ENCODE measurements around the gene YEATS4. TPM values are rescaled to one million over a fixed set of nuclear protein-coding genes. Genes with fewer than 3 reads are reported as not detected.
"Not testable (repeated sequence)": the region's sequence is repeated elsewhere in the genome, so short reads cannot be mapped to it uniquely, and the experiment has no call there.

Gene YEATS4
- total RNA-seq = 4.5 TPM
- long read RNA-seq, transcript YEATS4-201 (7 exons, 1,434 nt) = major isoform, 15 of 18 reads
- long read RNA-seq, partial matches to known transcripts = 1 of 18 reads
- long read RNA-seq, other reads (novel, unspliced or antisense) = 2 of 18 reads

DNA sequence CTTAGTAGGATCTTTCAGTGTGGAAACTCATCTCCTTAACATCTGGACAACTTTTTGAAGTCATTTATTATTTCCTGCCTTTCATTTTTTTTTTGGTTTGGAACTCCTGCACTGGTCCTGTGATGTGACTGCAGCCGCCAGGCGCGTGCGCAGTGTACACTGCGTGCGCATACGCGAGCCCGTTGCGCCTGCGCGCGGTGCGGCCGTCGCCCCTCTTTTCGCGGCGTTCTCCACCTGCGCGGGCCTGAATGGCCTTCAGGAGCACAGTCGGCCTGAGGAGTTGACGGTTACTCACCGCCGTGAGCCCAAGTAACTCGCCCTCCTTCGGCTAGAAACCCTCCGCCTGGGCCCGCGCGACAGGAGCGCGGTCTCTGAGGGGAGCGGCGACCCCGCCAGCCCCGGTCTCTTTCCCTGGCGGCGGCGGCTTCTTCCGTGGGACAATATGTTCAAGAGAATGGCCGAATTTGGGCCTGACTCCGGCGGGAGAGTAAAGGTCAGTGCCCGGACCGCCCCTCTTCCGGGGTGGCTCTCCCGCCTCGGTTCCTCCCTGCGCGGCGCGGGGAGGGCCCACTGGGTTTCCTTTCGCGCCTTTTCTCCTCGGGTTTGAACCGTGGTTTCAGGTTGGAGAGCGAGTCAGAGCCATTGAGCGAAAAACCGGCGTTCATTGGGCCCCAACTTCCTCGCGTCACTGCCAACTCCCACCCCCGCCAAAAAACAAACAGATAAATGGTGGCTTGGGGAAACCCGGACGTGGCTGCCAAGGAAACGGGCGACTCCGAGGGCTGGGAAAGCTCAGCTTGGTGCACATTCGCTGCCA lies at the start of gene YEATS4:
TSS of gene YEATS4 (plus strand) at position 213 of the 817 bp plus-strand sequence. CDS start at position 443, 230 bp downstream.
- peak; percentile 93 for DNase-seq (ENCODE audit: low spot score)

DNA sequence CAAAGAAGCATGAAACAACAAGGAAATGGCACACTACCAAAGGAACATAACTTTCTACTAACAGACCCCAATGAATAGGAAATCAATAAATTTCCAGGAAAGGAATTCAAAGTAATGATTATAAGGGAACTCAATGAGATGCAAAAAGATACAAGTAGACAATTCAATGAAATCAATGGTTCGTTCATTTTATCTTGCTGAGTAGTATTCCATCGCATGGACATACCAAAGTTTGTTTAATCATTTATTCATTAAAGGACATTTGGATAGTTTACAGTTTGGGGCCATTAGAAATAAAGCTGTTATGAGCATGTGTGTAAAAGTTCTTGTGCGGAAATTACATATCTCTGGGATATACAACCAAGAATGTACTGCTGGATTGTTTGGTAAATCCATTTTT lies 46.3 kb upstream of the YEATS4 start:
- no peak for DNase-seq (ENCODE audit: low spot score)

DNA sequence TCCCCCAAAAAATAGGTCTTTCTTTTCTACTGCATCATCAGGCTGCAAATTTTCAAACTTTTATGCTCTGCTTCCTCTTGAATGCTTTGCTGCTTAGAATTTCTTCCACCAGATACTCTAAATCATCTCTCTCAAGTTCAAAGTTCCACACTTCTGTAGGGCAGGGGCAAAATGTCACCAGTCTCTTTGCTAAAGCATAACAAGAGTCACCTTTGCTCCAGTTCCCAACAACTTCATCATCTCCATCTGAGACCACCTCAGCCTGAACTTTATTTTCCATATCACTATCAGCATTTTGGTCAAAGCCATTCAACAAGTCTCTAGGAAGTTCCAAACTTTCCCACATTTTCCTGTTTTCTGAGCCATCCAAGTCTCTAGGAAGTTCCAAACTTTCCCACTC lies 42.8 kb upstream of the YEATS4 start:
- DNase-seq (ENCODE audit: low spot score) = not testable (repeated sequence)

DNA sequence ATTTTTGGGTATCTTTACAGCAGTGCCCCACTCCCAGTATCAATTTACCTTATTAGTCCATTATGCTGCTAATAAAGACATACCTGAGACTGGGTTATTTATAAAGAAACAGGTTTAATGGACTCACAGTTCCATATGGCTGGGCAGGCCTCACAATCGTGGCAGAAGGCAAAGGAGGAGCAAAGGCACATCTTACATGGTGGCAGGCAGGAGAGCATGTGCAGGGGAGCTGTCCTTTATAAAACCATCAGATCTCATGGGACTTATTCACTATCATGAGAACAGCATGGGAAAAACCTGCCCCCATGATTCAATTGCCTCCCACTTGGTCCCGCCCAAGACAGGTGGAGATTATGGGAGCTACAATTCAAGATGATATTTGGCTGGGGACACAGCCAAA lies 42.3 kb upstream of the YEATS4 start:
- DNase-seq (ENCODE audit: low spot score) = not testable (repeated sequence)

DNA sequence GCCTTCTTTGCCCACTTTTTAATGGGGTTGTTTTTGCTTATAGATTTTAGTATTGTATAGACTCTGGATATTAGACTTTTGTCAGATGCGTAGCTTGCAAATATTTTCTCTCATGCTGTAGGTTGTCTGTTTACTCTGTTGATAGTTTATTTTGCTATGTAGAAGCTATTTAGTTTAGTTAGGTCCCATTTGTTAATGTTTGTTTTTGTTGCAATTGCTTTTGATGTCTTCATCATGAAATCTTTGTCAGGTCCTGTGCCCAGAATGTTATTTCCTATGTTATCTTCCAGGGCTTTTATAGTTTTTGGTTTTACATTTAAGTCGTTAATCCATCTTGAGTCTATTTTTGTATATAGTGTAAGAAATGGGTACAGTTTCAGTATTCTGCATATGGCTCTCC lies 41.3 kb upstream of the YEATS4 start:
- no peak for DNase-seq (ENCODE audit: low spot score)

DNA sequence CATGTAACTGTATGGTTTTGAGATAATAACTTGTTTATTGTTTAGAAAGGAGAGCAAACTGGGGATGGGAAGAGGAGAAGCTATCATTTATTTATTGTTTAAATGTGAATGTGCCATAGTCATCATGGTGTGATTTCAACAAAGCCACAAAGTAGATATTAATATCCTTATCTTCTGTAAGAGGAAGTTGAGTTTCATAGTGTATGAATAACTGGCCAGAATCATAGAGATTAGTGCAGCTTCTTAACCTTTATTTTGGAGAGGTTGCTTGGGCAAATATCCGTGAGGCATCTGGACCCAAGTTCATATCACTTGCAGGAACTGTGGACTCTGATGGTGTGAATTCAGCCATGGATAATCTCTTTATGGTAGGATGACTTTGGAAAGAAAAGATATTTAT lies 38.2 kb upstream of the YEATS4 start:
- DNase-seq (ENCODE audit: low spot score) = no peak

DNA sequence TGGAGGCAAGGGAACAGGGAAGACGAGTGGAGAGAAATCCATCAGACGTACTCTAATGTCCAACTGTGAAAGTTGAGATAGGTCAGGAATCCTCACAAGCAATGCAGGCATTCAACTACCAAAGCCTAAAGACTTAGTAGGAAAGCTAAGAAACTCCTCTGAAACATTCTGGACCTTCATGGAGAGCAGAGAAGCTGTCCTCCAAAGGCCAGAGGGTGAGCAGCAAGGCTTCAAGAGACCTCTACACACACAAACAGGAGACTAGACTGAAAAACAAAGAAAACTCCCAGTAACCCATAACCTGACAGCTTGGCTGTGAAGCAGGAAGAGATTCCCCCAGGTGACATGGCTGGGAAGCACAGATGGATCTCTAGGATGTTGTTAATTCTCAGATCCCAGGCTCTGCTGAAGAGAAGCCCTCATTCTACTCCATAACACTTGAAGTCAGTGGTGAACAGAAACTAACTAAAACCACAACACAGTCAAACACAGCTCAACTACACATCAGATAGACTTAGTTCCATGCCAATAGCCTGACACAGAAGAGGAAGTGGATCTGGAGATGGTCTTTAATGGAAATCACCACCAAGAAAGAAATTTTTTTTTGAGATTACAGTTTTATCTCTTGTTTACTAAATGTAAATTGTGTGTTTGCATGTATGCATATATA lies 34.6 kb upstream of the YEATS4 start:
- no peak for DNase-seq (ENCODE audit: low spot score)

DNA sequence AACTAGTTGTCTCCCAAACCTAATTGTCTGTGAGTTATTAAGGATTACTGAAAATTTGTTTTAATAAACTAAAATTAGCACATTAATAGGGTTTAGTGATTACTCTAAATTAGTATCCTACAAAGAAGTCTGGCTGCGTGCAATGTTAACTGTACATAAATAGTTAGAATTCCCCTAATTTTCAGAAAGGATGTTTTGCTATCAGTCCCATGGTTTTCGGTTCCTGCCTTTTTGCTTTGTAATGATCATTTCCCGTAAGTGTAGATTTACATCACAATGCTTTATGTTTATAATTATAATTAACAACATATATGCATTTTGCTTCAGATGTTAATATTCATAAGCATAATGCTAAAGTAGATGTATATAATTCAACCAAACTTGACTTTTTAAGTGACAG lies 31.1 kb upstream of the YEATS4 start:
- no peak for DNase-seq (ENCODE audit: low spot score)

DNA sequence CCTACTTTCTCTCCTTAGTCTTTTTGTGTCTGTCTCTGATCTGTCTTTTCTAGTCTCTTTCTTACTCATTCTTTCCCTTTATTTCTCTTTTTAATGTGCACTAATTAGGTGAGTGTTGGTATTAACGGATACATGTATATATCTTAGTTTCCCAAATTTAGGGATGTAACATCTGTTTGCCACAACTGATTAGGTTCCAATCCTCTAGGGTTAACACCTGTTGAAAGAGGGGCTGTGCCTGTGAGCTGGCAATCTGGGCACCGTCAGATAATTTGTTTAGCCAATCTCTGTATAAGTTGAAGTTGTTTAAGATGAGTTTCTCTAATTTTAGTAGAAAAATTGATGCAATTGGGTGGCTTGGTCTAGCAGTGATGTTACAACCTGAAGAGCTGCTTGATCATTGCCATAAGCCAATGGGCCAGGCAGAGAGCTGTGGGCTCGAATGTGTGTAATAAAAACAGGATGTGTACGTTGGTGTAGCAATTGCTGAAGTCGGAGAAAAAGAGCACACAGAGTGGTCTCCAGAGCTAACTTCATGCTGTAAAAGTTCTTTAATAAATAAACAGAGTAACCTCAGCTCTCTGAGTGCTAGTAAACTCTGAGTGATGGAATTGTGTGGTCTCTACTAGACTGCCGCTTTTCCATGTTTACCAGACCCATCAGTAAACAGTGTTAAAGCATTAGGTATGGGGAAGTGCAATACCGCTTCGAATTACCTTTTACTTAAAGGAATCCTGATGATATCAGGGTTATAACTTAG lies 29.7 kb upstream of the YEATS4 start:
- DNase-seq (ENCODE audit: low spot score) = no peak

DNA sequence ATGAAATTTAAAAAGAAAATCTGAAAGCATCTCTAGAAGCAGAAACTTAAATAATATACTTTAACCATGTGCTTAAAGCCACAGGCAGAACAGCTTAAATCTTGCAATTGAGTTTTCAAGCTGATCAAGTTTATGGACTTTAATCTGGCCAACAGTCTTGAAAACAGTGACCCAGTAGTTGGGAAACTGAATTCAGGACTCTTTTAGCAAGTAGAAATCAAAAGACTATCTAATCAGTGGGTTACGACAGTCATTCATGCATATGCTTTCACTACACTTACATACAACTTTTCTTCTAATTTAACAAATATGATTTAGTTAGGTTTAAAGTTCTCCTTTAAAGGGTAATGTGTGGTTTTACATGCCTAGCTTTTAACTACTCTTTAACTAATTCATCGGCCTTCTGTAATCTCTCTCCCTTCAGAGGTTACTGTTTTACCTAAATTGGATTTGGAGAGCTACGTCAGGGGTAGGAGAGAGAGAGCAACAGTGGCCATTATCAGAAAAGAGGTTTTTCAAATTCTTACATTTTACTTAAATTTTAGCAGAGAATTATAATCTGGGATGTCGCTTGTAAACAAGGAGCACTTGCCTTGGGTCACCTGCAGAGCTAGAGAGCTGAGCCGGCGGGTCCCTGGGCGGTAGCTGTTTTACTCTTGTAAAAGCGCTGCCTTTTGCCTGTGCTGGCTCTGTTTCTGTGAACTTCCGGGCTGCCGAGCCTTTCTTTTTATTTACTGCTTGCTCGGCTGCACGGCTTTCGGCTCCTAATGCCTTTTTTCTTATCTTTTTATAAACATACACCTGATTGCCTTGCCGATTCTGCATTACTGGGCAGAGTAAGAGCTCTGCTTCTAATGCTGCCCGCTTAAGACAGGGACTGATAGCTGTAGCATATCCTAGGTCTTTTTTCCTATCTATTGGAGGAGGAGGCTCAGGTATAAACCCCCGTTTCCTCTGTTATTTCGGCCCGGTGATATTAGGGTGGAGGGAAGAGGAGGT lies 28.8 kb upstream of the YEATS4 start:
- DNase-seq (ENCODE audit: low spot score) = no peak

DNA sequence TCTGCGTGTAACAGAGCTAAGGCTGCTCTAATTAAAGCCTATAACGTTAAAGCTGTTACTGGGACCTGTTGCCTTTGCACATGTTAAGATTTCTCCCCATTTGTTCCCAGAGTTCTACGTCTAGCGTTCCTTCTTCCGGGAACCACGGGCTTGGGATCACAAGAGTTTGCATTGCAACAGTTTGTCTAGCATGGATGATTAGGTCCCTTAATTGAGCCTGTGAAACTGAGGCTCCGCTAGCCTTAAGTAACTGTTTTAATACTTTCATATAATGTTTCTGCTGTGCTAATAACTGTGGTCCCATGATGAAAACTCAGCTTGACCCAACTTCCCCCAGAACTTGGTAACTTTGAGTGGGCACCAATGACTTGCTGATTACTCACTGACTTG lies 28.0 kb upstream of the YEATS4 start:
- DNase-seq (ENCODE audit: low spot score) = no peak

DNA sequence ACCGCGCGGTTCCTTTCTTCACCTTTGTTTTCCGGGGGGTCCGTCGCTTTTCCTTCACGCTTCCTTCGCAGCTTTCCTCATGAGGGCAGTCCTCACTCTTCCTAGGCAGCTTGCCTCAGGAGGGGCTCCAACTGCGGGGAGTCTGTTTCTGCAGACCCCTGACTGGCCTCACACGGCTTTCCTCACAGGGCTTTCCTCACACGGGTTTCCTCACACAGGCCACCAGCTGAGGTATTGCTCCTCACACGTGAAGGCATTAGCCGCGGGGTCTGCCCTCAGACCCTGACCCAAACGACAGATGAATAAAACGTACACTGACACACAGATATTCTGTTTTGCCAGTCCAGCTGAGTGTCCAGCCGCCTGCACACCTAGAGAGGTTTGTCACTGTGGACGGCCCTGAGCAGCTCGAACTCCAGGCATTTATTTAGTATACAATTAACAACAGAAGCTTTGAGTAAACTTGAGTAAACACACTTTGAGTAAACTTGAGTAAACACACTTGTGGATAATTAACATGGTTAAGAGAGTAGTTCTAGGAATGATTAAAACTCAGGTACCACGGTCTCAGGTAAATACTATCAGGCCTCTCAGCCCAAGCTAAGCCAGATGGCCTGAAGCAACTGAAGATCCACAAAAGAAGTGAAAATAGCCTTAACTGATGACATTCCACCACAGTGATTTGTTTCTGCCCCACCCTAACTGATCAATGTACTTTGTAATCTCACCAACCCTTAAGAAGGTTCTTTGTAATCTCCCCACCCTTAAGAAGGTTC lies 27.4 kb upstream of the YEATS4 start:
- no peak for DNase-seq (ENCODE audit: low spot score)

DNA sequence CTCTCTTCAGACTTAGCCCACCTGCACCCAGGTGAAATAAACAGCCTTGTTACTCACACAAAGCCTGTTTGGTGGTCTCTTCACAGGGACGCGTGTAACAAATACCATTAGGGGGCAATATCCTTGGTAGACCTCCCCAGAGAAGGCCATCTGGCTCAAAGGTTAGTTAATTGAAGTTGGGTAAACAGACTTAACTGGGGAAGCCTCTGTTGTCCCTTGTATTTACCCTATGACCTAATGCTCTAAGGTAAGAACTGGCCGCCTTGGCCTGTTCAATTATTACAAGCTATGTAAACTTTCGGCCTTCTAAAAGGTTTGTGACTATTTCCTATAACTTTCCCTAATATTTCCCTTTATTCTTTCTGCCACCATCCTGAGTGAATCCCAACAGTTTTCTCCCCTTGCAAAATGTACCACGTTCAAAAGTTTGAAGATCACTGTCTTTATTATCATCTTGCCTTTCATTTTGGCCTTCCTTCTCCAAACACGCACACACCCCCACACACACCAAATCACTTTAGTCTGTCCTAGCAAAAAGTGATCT lies 26.7 kb upstream of the YEATS4 start:
- DNase-seq (ENCODE audit: low spot score) = no peak

DNA sequence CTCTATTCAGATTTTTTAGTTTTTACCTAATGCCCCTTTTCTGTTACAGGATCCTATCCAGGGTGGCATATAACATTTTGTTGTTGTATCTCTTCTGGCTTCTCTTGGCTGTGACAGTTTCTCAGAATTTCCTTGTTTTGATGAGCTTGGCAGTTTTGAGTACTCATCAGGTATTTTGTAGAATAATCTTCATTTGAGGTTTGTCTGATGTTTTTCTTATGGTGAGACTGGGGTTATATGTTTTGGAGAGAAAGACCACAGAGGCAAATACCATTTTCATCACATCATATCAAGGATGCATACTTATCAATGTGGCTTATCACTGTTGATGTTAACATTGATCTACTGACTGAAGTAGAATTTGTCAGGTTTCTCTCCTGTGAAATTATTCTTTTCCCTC lies 25.4 kb upstream of the YEATS4 start:
- no peak for DNase-seq (ENCODE audit: low spot score)

DNA sequence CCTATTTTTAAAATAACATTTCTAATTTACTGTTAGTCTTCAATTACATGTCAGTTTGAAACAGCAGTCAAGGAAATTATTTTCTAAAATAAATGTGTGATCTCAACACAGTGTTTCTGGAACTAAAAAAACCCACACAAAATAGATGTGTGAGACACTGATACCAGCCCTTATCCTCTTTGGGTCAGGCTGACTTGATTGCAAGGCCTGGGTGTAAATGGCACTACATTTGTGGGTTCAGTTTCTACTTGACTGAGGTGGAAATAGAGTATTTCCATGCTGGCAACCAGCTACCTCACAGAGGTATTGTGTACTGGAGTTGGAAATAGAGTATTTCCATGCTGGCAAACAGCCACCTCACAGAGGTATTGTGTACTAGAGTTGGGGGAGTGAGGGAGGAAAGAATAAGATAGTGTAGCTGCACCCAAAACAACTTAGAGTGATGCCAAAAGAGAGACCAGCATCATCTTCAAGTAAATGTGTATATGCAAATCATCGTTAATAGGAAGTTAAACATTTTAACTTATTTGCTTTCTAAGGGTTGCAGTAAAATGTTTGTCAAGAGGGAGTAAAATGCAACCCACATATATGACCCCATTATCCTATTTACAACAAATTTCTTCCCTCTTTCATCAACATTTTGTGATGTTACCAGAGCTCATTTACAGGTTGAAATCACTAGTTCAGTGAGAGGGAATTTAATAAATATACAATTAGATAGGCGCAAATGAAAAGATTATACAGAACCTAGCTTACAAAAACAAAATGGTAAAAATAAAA lies 22.0 kb upstream of the YEATS4 start:
- no peak for DNase-seq (ENCODE audit: low spot score)

DNA sequence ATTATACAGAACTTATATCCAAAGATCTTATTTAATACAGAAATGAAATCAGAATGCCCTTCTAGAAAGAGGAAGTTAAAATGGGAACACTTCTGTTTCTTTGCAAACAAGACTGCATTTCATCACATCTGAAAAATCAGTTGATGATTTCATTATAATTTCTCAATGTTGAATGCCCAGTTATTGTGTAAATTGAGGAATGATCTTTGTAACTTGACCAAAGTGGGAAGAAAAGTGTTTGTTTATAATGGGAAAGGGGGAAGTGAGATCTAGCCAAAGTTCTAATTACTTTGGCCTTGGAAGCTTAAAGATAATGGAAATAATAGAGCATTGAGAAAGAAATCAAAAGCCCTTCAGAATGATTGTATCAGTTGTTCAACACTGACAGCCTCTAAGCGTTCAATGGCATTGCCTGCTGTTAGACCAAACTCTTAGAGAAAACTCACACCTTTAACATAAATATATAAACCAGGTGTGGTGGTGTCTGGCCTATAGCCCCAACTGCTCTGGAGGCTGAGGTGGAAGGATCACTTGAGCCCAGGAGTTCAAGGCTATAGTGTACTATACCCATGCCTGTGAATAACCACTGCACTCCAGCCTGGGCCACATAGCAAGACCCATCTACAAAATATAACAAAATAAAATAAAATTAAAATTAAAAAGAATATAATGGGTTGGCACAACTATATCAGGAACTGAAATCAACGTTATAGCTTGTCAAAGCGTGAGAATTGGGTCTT lies 21.3 kb upstream of the YEATS4 start:
- no peak for DNase-seq (ENCODE audit: low spot score)

DNA sequence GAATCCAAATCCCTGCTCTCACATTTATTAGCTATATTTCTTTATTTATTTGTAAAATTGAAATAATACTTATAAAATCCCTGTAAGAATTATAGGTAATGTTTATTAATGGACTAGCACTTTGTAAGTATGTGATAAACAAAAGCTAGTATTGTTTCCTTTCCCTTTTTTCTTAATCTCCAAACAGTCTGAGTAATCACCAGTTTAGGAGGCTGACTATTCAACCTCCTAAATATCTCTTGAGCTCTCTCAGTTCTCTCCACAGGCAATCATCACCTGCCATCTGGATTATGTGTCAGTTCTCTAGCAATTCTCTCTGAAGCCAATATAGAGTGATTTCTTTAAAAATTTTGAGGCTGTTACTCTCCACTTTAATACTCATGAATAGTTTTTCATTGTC lies 20.6 kb upstream of the YEATS4 start:
- DNase-seq (ENCODE audit: low spot score) = no peak

DNA sequence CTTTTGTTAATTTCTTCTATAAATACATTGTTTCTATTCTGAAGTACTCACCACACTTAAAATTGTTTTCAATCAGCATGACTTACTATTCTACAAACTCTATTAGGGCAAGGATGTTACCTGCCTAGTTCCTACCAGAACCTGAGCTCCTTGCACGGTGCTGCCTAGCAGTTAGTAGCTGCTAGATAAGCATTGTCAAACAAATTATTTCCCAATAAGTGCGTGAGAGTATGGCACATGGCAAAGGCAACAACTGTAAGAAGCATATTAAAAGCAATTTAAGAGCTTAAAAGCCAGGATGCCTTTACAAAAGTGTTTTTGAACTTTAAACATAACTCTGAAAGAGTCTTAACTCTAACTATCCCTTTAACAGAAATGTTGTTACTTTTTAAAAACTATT lies 19.5 kb upstream of the YEATS4 start:
- DNase-seq (ENCODE audit: low spot score) = no peak

Measured in mesenteric fat pad (tissue), 1 donor.